Measurements from ENCODE around the gene PGAM2.

The PGAM2 gene

GRCh38 chr7:44064791-44065430 lies 456 bp downstream of the PGAM2 start:
- DNase-seq, result no peak

DNA sequence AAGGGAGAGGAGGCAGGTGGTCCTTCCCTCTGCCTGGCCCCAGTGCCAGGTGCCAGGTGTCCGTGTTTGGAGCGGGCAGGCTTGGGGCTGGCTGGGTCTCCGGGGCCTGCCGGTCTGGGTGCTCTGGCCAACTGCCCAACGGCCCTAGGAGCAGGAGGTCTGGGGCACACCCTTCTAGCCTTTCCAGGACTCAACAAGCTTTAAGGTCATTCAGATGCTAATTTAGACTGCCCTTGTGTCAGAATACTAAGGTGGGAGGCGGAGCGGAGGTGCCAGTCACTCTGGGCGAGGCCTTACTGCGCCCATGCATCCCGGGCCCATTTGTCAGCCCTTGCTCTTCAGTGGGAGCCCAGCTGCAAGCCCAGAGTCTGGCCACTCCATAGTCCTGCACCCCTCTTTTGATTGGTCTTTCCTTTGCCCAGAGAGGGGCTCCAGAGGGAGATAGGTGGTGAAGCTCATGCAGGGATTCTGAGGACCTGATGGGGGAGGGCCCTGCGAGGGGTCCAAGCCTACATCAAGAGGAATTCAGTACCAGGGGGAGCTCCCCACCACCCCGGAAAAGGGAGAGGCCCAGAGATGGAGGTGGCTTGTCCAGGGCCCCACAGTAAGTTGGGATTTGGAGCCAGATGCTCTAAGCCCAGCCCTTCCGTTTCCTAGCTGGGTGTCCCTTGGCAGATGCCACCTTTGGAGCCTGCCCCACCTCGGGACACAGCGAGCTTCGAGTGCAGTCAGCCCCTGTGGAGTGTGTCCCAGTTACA lies 1.3 kb downstream of the PGAM2 start:
- no peak for DNase-seq

- DNase-seq, result no peak
Measured at GRCh38 chr7:44063547-44063893, 1.8 kb downstream of the PGAM2 start.

- DNase-seq, result no peak
Measured at GRCh38 chr7:44062903-44063295, 2.5 kb downstream of the PGAM2 start.

- no peak for DNase-seq
Measured at GRCh38 chr7:44062180-44062902, 3.0 kb downstream of the PGAM2 start.

GRCh38 chr7:44061645-44062179 lies 3.7 kb downstream of the PGAM2 start:
- no peak for DNase-seq

GRCh38 chr7:44060948-44061644 lies 4.3 kb downstream of the PGAM2 start:
- no peak for DNase-seq

GRCh38 chr7:44060091-44060947 lies 5.0 kb downstream of the PGAM2 start:
- no peak for DNase-seq

DNA sequence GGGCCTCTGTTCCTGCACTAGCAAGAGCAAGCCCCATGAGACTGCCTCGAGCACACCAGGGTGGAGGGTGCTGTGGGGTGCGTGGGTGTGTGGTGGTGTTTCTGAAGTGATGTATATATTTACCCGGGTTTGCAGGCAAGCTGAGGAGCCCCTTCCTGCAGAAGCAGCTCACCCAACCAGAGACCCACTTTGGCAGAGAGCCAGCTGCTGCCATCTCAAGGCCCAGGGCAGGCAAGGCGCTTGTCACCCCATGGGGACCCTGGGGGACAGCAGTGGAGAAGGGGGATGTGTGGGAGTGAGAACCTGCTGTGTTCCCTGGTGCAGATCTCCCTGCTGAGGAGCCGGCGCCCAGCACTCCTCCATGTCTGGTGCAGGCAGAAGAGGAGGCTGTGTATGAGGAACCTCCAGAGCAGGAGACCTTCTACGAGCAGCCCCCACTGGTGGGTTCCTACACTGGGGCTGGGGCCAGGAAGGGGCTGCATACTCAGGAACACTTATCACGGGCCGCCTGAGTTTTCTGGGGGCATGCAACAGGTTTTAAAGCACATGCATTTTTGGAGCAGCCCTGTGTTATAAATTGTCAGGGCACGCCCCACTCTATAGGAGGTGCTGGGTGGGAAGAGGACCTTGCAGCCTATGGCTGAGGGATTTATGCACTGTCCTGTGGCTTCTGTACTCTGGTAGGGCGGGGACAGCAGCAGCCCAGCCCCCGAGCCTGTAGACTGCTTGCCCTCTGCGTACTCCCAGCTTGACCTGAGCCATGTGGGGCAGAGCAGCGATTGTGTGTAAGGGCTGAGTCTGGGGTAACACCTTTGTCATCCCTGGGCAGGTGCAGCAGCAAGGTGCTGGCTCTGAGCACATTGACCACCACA lies 5.9 kb downstream of the PGAM2 start:
- no peak for DNase-seq

DNA sequence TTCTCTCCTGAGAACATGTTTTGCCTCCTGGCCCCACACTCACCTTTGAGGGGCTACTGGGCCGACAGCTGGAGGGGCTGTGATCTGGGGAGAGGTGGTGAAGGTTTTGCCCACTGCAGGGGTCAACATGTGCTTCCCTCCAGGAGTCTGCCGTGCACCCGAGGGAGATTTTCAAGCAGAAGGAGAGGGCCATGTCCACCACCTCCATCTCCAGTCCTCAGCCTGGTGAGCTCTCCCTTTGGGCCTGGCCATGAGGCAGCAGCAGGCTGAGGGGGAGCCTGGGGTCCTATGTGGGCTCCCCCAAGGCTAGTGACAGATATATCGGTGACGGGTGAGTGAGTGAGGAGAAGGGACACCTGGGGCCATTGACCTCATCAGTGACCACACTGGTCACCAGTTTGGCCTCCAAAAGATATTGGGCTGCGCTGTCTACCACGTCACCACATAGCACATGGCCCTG lies 6.6 kb downstream of the PGAM2 start:
- no peak for DNase-seq

DNA sequence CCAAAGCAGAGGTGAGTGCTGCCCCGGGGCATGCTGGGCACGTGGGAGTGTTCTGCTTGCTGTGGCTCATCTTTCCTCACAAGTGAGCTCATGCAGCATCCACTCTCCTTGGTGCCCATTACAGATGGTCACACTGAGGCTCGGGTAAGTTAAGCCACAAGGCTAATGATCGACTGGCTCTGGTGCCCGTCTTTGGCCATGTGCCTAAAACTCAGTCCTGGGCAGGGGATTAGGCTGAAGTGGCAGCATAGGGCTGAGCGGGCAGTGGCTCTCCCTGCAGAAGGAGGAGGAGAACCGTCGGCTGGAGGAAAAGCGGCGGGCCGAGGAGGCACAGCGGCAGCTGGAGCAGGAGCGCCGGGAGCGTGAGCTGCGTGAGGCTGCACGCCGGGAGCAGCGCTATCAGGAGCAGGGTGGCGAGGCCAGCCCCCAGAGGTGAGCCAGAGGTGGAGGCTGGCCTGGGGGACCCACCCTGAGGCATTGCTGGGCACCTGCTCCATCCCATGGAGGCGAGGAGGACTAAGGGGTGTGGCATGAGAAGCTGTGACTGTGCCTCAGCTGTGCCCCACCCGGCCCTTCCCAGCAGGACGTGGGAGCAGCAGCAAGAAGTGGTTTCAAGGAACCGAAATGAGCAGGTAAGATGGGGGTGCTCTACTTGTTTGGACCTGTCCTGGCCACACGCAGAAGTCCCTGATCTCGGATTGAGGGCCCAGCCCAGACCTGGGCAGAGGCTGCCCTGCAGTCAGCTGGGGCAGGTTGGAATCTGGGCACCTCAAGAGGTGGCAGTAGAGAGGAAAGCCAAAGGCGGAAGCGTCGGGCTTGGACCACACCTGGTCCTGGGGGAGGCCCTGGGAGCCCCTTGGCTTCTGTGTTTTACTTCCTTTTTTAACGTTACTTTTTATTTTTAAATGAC lies 7.3 kb downstream of the PGAM2 start:
- no peak for DNase-seq

DNA sequence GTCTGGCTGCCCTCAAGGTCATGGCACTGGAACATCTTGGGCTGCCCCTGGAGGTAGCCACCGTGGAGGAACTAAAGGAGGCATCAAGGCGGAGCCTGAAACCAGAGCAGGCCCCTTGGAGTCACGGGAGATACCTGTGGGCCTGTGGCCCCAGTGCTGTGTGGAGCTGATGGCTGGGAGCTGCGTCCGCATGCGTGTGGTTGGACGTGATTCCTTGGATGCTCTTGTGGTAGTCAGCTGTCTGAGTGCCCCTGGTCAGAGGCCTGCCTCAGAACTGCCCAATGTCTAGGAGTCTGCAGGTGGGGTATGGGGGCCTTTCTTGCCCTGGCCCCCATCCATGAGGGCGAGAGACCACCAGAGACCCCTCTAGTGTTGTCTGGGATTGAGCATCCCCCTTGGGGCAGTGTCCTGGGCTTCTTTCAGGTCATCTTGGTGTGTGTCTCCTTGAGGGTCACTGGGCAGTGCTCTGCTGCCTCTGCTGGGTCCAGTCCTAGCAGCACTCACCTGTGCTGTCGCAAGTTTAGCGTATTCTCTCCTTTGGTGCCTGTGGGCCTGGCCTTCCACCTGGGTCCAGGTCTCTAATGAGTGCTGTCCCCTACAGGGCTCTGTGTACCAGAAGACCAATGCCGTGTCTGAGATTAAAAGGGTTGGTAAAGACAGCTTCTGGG lies 8.1 kb downstream of the PGAM2 start:
- no peak for DNase-seq

- no peak for DNase-seq
Measured at GRCh38 chr7:44056681-44057080, 8.7 kb downstream of the PGAM2 start.

DNA sequence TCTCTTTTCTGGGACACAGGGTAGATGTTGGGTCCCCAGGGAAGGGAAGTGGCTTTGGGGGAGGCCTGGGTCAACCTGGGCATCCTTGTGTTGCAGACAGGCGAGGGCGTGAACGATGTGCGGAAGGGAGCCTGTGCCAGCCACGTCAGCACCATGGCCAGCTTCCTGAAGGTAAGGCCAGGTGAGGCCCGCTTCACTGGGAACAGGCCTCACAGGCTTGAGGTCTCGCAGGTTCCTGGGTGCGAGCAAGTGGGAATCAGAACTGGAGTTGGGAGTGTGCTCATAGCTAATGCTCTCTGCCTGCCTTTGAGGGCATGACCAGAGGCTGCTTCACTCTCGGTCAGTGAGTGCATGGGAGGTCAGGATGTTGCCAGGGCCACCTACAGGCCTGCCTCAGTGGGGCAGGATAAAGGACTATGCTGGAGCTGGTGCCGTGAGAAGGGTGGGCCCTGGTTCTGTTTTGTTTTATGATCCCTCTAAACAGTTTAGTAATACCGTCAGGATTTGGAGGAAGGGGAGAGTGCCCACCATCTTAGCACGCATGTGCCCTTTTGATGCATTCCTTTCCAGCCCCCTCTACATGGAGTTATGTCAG lies 12.5 kb downstream of the PGAM2 start:
- no peak for DNase-seq

DNA sequence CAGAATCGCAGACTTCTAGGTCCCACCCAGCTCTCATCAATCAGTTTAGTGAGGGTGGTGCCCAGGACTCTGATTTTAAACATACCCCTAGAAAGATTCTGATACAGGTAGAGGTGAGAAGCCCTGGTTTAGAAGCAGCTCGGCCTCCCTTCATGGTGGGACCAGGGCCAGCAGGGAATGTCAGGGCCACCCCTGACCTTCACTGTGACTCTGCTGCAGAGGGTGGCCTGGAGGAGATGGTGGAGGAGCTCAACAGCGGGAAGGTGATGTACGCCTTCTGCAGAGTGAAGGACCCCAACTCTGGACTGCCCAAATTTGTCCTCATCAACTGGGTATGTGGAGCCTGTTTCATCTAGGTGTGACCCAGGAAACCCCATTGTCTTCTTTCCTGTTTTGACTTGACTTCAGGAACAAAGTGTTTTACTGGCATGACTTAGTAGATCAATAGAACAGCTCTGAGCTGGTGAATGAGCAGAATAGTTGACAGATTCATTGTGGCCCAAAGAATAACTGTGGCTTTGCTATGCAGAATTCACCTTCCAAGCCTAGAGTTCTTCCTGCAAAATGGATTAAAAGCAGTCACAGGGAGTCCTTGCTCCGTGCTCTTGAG lies 13.7 kb downstream of the PGAM2 start:
- DNase-seq, result no peak

GRCh38 chr7:44050915-44051560 lies 14.3 kb downstream of the PGAM2 start:
- no peak for DNase-seq

DNA sequence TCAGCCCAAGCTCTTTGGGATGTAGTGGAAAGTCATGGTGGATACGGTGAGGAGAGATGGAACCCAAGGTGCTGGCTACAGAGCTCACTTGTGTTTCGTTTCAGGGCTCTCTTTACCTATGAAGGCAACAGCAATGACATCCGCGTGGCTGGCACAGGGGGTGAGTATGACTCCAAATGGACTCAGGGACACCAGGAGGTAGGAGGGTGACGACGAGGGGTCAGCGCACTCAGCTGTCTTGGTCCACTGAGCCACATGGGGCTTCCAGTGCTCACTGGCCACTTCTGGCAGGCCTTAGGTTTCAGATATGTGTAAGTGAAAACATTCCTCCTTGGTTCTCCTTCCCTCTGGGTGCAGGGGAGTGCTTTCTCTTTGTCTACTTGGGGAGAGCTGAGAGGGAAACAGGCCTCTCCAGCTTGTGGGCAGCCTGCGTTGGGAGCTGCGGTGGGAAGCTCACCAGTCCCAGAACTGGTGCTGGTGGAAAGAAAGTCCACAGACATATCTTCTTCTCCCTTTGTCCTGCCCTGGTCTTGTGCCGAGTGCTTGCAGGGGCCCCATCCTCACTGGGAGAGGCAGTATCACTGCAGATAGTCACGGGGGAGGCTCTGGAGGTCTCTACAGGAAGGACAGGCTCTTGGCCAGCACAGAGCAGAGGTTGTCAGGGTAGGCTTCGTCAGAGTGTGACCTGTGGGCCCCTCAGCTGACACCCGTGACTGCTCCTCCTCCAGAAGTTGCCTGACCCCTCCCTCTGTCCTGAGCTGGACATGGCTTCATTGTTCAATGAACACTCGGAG lies 15.0 kb downstream of the PGAM2 start:
- DNase-seq, result no peak

Measured in fibroblast of skin of scalp (primary cell).